B cell (primary cell): ENCODE measurements around the gene FUS.
"Not testable (repeated sequence)": the region's sequence is repeated elsewhere in the genome, so short reads cannot be mapped to it uniquely, and the experiment has no call there.

Experiments used
- EZH2 ChIP-seq: IDR thresholded peaks from 2 replicates; pipeline ENCODE4 v1.6.1; 2012; ENCODE audit warnings: borderline replicate concordance, low read depth, mild to moderate bottlenecking, moderate library complexity, low read length; ENCODE audit not compliant: insufficient read depth, poor library complexity, severe bottlenecking
- TF ChIP-seq, protein P1 (sequence below): fragments of 200-600 bp; IDR thresholded peaks from one replicate; pipeline ENCODE4 v1.8.0; 2022; ENCODE audit warnings: antibody characterized with exemption, mild to moderate bottlenecking

- TF ChIP-seq, protein P1, sequence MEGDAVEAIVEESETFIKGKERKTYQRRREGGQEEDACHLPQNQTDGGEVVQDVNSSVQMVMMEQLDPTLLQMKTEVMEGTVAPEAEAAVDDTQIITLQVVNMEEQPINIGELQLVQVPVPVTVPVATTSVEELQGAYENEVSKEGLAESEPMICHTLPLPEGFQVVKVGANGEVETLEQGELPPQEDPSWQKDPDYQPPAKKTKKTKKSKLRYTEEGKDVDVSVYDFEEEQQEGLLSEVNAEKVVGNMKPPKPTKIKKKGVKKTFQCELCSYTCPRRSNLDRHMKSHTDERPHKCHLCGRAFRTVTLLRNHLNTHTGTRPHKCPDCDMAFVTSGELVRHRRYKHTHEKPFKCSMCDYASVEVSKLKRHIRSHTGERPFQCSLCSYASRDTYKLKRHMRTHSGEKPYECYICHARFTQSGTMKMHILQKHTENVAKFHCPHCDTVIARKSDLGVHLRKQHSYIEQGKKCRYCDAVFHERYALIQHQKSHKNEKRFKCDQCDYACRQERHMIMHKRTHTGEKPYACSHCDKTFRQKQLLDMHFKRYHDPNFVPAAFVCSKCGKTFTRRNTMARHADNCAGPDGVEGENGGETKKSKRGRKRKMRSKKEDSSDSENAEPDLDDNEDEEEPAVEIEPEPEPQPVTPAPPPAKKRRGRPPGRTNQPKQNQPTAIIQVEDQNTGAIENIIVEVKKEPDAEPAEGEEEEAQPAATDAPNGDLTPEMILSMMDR: not testable (repeated sequence)
- TF ChIP-seq EZH2: not testable (repeated sequence)
Measured at GRCh38 chr16:31144418-31144817, 35.5 kb upstream of the FUS start.
